ENCODE results near the gene QKI. TPM values are rescaled to one million over a fixed set of nuclear protein-coding genes. Genes with fewer than 3 reads are reported as not detected.

QKI gene
- total RNA-seq, 1 experiment from 2014 or later: 176 TPM

DNA sequence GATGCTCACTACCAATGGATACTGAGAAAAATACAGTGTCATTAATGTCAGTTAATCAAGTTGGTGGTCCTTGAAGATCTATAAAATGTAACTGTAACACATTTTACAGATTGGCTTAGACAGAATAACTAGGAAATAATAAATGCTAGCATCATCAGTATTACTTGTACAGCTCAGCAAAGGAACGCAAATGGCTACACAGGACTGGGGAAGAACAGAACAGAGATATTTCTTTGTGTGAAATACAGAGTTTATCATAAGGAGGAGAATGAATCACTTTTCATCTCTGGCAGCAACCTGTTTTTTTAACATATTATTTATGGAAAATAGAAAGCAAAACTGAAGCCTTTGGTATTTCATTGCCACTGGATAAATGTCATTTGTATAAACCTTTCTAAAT, 8.2 kb upstream of the QKI start:
- Histone ChIP-seq H3K4me2 (ENCODE audit: insufficient read depth, insufficient read length, low read length) (no peak overlapping the region), H3K79me1 (ENCODE audit: insufficient read depth, low read depth, low read length, poor library complexity, severe bottlenecking) (no peaks in the 10 kb centered on the region)

More for the DNA sequence above, 8.2 kb upstream of the QKI start:
- H3K9me3 Mint-ChIP-seq: no peaks in the 10 kb centered on the region; a peak in 1 of 5 replicates
- Histone ChIP-seq H3K4me1 (ENCODE audit: insufficient read depth, low read length) (peaks cover 4% of the 10 kb centered on the region; the same call in 1 of the 2 replicates), H3K18ac (ENCODE audit: insufficient read length, low read depth, low read length) (no peak overlapping the region), H3K9me3 (ENCODE audit: control insufficient read depth, low read depth, low read length) (no peaks in the 10 kb centered on the region), H2AK5ac (ENCODE audit: insufficient read length, low read length) (no peak overlapping the region), H3K56ac (ENCODE audit: insufficient read length, low read depth, low read length) (no peak overlapping the region), H3T11ph (ENCODE audit: low read length) (no peak overlapping the region), H3K14ac (ENCODE audit: insufficient read depth, low read length) (no peak overlapping the region), H2AFZ (ENCODE audit: low read length) (no peak overlapping the region), H3K27ac (ENCODE audit: insufficient read length, low read depth, low read length) (no peak overlapping the region), H4K5ac (ENCODE audit: insufficient read length, low read depth, low read length) (no peak overlapping the region), H2BK15ac (ENCODE audit: low read depth, low read length) (no peak overlapping the region), H3K23me2 (ENCODE audit: insufficient read length, low read depth, low read length, poor library complexity, severe bottlenecking) (no peaks in the 10 kb centered on the region), H3K79me2 (ENCODE audit: insufficient read depth, low read length) (no peaks in the 10 kb centered on the region), H2BK20ac (ENCODE audit: low read depth, low read length, poor library complexity, severe bottlenecking) (no peak overlapping the region), H3K4ac (ENCODE audit: low read depth, low read length) (no peak overlapping the region), H4K91ac (ENCODE audit: insufficient read length, low read depth, low read length) (no peak overlapping the region), H3K9ac (ENCODE audit: extremely low read depth, insufficient read length, low read length) (no peak overlapping the region), H4K20me1 (ENCODE audit: control insufficient read depth, insufficient read depth, insufficient read length) (no peaks in the 10 kb centered on the region), H2BK5ac (ENCODE audit: insufficient read length, low read length) (no peak overlapping the region), H2BK12ac (ENCODE audit: insufficient read length, low read depth, low read length) (no peak overlapping the region), H2BK120ac (ENCODE audit: low read depth, low read length, poor library complexity, severe bottlenecking) (no peak overlapping the region), H3K23ac (ENCODE audit: insufficient read length, low read depth, low read length) (no peak overlapping the region), H3K27me3 (ENCODE audit: insufficient read depth, low read length) (no peaks in the 10 kb centered on the region), H4K8ac (replicated peaks; ENCODE audit: insufficient read length, low read depth, low read length) (no peak overlapping the region)
- no peaks in the 10 kb centered on the region for H3K27me3 Mint-ChIP-seq (ENCODE audit: low read depth)
- peaks cover 0 to 3% (median 2%) of the 10 kb centered on the region in 3 experiments; a peak in 4 of 7 replicates for H3K36me3 Mint-ChIP-seq (ENCODE audit: insufficient read depth in 1 of 3, low read depth in 3 of 3)
- peaks cover 43 to 47% of the 10 kb centered on the region in 2 experiments for H3K4me1 Mint-ChIP-seq
- TF ChIP-seq, protein P1, sequence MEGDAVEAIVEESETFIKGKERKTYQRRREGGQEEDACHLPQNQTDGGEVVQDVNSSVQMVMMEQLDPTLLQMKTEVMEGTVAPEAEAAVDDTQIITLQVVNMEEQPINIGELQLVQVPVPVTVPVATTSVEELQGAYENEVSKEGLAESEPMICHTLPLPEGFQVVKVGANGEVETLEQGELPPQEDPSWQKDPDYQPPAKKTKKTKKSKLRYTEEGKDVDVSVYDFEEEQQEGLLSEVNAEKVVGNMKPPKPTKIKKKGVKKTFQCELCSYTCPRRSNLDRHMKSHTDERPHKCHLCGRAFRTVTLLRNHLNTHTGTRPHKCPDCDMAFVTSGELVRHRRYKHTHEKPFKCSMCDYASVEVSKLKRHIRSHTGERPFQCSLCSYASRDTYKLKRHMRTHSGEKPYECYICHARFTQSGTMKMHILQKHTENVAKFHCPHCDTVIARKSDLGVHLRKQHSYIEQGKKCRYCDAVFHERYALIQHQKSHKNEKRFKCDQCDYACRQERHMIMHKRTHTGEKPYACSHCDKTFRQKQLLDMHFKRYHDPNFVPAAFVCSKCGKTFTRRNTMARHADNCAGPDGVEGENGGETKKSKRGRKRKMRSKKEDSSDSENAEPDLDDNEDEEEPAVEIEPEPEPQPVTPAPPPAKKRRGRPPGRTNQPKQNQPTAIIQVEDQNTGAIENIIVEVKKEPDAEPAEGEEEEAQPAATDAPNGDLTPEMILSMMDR (conservative IDR thresholded peaks at IDR 0.05): no peak
- peak overlapping the region in 1 of 3 experiments; percentile 56; a peak in 2 of 7 replicates for H3K27ac Mint-ChIP-seq
- DNase-seq: no peak
- WGBS (ENCODE audit: extremely low coverage, insufficient read length, low lambda C conversion rate): no CpG with 5 or more reads among the region's 1 CpG
- no peak overlapping the region for H3K4me3 Mint-ChIP-seq
